SH-SY5Y (cell line): ENCODE results near the gene BTC.

ENCODE experiments used
- GATA2 ChIP-seq: IDR thresholded peaks from 2 replicates; pipeline ENCODE4 v1.6.1; 2011; ENCODE audit warnings: mild to moderate bottlenecking, low read depth, low read length
- GATA3 ChIP-seq: IDR thresholded peaks from 2 replicates; pipeline ENCODE4 v1.6.1; 2011; ENCODE audit warnings: low read depth, mild to moderate bottlenecking, low read length, moderate library complexity

The BTC gene, protein sequence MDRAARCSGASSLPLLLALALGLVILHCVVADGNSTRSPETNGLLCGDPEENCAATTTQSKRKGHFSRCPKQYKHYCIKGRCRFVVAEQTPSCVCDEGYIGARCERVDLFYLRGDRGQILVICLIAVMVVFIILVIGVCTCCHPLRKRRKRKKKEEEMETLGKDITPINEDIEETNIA

DNA sequence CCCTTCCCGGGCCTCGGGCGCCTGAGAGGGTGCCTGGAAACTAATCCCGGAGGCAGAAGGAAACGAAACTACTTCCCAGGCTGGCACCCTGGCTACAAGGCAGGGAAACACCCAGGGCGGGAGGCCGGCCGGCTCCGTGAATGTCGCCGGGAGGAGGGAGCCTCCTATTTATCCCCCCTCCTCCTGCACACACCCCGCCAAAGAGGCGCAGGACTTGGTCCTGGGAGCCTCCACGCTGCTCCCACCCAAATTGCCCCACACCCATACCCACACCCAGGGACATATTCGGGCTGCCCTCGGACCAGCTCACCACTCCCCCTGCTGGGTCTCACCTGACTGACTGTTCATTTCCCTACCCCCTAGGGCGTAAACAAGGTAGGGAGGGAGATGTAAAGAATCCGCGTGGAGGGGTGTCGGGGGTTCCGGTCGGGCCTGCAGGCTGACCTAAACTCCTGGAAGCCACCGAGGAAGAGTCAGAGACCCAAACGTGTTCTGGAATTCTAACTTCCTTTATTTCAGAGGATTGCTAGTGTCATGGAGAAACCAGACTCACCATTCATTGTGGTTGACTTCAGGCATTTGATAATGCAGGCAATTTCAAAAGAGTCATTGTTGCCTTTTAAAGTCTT, at the start of gene BTC:
Gene BTC (minus strand): TSS at position 142 of the 629 bp plus-strand sequence. CDS start 198 bp downstream, outside the sequence.
- TF ChIP-seq GATA3, result no peak
- no peak for TF ChIP-seq GATA2

GRCh38 chr4:74840936-74841509, 46.7 kb upstream of the BTC start:
- TF ChIP-seq GATA3, result no peak
- no peak for TF ChIP-seq GATA2

DNA sequence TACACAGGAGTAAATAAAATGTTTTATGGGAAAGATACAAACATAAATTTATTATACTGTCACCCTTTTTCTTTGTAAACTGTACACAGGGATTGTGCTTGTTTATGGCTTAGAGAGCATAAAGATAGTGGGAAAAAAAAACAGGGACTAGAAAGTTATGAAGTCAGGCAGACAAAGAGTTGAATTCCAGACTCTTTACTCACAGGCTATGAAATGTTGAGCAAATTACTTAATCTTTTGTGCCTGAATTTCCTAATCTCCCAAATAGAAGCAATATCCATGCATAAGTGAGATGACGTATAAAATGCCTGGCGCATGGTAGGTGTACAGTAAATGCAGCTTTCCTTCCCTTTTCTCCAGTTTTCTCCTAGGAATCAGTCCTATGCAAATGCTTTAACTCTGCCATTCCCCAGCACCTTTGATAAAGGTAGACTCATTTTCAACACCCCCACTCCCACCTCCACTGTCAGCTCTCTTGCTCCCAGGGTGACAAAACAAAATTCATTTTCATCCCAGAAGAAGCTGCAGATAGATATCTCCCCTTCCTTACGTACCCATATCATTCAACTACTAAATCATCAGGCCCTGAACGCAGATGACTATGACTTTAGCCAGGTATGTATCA, 44.5 kb upstream of the BTC start:
- TF ChIP-seq GATA3, result no peak
- no peak for TF ChIP-seq GATA2

- TF ChIP-seq GATA3 (no peak), GATA2 (no peak)
Observed at GRCh38 chr4:74830928-74831327, 36.6 kb upstream of the BTC start.

GRCh38 chr4:74823194-74823593, 28.9 kb upstream of the BTC start:
- TF ChIP-seq GATA3 (no peak), GATA2 (no peak)

GRCh38 chr4:74822603-74823002, 28.3 kb upstream of the BTC start:
- no peak for TF ChIP-seq GATA3
- no peak for TF ChIP-seq GATA2

GRCh38 chr4:74821541-74821940, 27.2 kb upstream of the BTC start:
- no peak for TF ChIP-seq GATA3
- no peak for TF ChIP-seq GATA2

GRCh38 chr4:74814052-74814451, 19.7 kb upstream of the BTC start:
- TF ChIP-seq GATA2, result no peak
- no peak for TF ChIP-seq GATA3

GRCh38 chr4:74805601-74806000, 11.3 kb upstream of the BTC start:
- TF ChIP-seq GATA2, result no peak
- TF ChIP-seq GATA3, result no peak

DNA sequence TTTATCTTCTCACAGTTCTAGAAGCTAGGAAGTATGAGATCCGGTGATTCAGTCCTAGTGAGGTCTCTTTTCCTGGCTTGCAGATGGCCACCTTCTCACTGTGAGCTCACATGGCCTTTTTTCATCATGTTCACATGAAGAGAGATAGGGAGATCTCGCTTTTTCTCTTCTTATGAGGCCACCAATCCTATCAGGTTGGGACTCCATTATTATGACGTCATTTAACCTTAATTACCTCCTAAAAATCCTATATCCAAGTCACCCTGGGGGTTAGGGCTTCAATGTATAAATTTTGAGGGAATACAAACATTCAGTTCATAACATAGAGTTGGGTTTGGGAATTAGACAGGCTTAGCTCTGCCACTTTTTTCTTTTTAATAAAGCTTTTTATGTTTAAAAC, 6.0 kb upstream of the BTC start:
- TF ChIP-seq GATA3, result no peak
- no peak for TF ChIP-seq GATA2

GRCh38 chr4:74796631-74797030, 2.3 kb upstream of the BTC start:
- TF ChIP-seq GATA2 (no peak), GATA3 (no peak)

DNA sequence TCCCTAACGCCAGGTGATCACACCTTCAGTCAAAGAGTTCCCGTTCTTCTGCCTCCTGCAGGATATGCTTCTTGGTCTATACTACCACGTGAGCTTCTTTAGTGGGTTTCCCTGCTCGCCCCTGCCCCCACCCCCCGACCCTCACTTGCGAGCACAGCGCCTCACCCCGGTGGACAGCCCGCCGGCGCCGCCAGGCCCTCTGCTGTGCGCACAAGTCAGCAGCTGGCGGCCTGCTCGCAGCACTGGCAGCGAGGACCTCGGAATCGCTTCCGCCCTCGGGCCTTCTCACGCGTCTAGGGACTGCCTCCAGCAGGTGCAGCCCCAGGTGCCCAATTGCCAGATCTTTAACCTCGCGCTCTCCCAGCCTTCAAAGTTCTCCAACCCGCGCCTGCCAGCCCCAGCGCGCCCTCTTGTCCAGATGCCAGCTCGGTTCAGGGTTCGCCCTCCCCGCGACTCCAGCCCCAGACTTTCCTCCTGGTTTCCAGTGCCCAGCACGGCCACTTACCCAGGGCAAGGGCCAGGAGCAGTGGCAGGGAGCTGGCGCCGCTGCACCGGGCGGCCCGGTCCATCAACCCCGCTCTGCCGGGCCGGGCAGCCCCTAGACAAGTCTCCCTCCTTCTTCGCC, 454 bp downstream of the BTC start:
- TF ChIP-seq GATA3, result no peak
- TF ChIP-seq GATA2, result no peak

- TF ChIP-seq GATA3 (no peak), GATA2 (no peak)
Observed at GRCh38 chr4:74790652-74791051, 3.7 kb downstream of the BTC start.

GRCh38 chr4:74789518-74789917, 4.8 kb downstream of the BTC start:
- TF ChIP-seq GATA2, result no peak
- no peak for TF ChIP-seq GATA3

GRCh38 chr4:74777531-74777930, 16.8 kb downstream of the BTC start:
- TF ChIP-seq GATA3 (no peak), GATA2 (no peak)

- no peak for TF ChIP-seq GATA3
- no peak for TF ChIP-seq GATA2
Observed at GRCh38 chr4:74772783-74773182, 21.5 kb downstream of the BTC start.

DNA sequence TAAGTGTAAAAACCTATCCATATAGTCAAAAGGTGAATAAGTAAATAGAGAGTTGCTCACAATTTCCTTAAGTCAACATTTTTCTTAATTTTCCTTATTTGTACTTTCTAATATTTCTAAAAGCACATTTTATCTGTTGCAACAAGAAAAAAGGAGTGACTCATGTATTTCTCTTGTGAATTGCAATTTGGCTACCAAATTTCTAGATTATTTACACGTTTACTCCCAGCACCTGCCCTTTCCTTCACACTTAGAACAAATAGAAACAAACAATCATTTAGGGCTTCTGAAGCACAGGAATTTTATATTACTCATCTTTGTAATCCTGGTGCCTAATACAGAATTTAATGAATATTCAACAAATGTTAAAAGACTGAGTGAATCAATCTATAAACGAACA, 22.2 kb downstream of the BTC start:
- TF ChIP-seq GATA3 (no peak), GATA2 (no peak)
